CD4-positive, alpha-beta T cell (primary cell): Measurements from ENCODE around the gene MYH7B. TPM values are rescaled to one million over a fixed set of nuclear protein-coding genes. Genes with fewer than 3 reads are reported as not detected.

ENCODE experiments used
- ATAC-seq: fragments of 200-7000 bp; cut with Tn5 transposase; one replicate; pipeline ENCODE4 v1.10.0; 2022; ENCODE audit warnings: mild to moderate bottlenecking; ENCODE audit not compliant: poor library complexity
- CTCF ChIA-PET: fragments of 350-600 bp; sonication (Branson Sonifier 250); formaldehyde crosslinking; loops from one replicate; lab custom pipeline; 2021; ENCODE audit warnings: antibody characterized with exemption, inconsistent platforms; lab: Charles Lee
- POLR2A ChIA-PET: fragments of 350-600 bp; sonication (Branson Sonifier 250); formaldehyde crosslinking; loops from one replicate; lab custom pipeline; 2021; ENCODE audit warnings: antibody characterized with exemption, inconsistent platforms; lab: Charles Lee
- DNase-seq, 14 experiments: peaks; one replicate each; pipeline ENCODE4 v3.0.0-alpha.2; 2013 to 2020; ENCODE audit warnings: mixed read lengths in 2 of 14
- H3K27ac ChIP-seq, 2 donors: one replicate each; pipeline versions ENCODE4 v1.5.1 to v1.7.0; 2013; ENCODE audit warnings: low read length in 2 of 2, low read depth in 1 of 2, mild to moderate bottlenecking in 1 of 2
- H3K27me3 ChIP-seq, 2 experiments: 1 replicate in 1 of 2; 2 replicates in 1 of 2; pipeline versions ENCODE4 v1.6.1 to v1.7.0; 2013; ENCODE audit warnings: low read length in 2 of 2, control low read depth in 1 of 2, mild to moderate bottlenecking in 1 of 2, moderate library complexity in 1 of 2; ENCODE audit not compliant: insufficient read depth in 2 of 2, control insufficient read depth in 1 of 2
- H3K36me3 ChIP-seq: one replicate; pipeline ENCODE4 v1.6.1; 2013; ENCODE audit warnings: low read length, control low read depth; ENCODE audit not compliant: insufficient read depth
- H3K4me1 ChIP-seq: one replicate; pipeline ENCODE4 v1.6.1; 2013; ENCODE audit warnings: low read length, control low read depth; ENCODE audit not compliant: insufficient read depth
- H3K4me3 ChIP-seq: one replicate; pipeline ENCODE4 v1.5.1; 2013; ENCODE audit warnings: mild to moderate bottlenecking, low read length, moderate library complexity
- H3K9me3 ChIP-seq, 2 experiments: 1 replicate in 1 of 2; 2 replicates in 1 of 2; pipeline versions ENCODE4 v1.6.1 to v1.7.0; 2013; ENCODE audit warnings: low read length in 2 of 2, mild to moderate bottlenecking in 2 of 2, control low read depth in 1 of 2, moderate library complexity in 1 of 2; ENCODE audit not compliant: control insufficient read depth in 1 of 2, insufficient read depth in 1 of 2
- H3K27ac Mint-ChIP-seq: one replicate; pipeline ENCODE4 v1.8.0; 2020; ENCODE audit warnings: mixed read lengths
- H3K27me3 Mint-ChIP-seq: one replicate; pipeline ENCODE4 v1.8.0; 2021; ENCODE audit warnings: mixed read lengths
- H3K36me3 Mint-ChIP-seq: one replicate; pipeline ENCODE4 v1.8.0; 2021; ENCODE audit warnings: low read depth, mixed read lengths
- H3K4me1 Mint-ChIP-seq: one replicate; pipeline ENCODE4 v1.8.0; 2021; ENCODE audit warnings: low read depth, mixed read lengths
- H3K4me3 Mint-ChIP-seq: one replicate; pipeline ENCODE4 v1.8.0; 2020; ENCODE audit warnings: mild to moderate bottlenecking, mixed read lengths
- H3K9me3 Mint-ChIP-seq: one replicate; pipeline ENCODE4 v1.8.0; 2020; ENCODE audit warnings: mixed read lengths
- CTCF ChIP-seq: fragments of 200-600 bp; IDR thresholded peaks from one replicate; pipeline ENCODE4 v1.8.0; 2022; ENCODE audit warnings: antibody characterized with exemption, mild to moderate bottlenecking
- intact Hi-C, 2 experiments: fragments of 100-400 bp; cut with DNase I in 1 of 2; cut with micrococcal nuclease in 1 of 2; formaldehyde crosslinking; loops; one replicate each; pipeline versions ENCODE4 v1.15.1 to v1.9.0; 2023 to 2025; cut with DNase I, micrococcal nuclease
- total RNA-seq, 174 experiments: library from RNA in 2 of 174; stranded (reverse) in 2 of 174; gene quantifications; one replicate each; pipeline ENCODE4 v1.2.3 and lab custom pipeline; 2021 to 2026

MYH7B gene
- total RNA-seq, 2 experiments from 2014 or later = 0.53 to 0.58 TPM

GRCh38 chr20:34925341-34925740 is 30.3 kb upstream of the MYH7B start:
- DNase-seq = no peak
- Mint-ChIP-seq H3K27ac (no peak overlapping the region), H3K36me3 (peaks cover 62% of the 10 kb centered on the region)

GRCh38 chr20:34925981-34926380 is 29.7 kb upstream of the MYH7B start:
- ATAC-seq = no peak
- Histone ChIP-seq H3K4me3 (no peak overlapping the region), H3K36me3 (peaks cover 53% of the 10 kb centered on the region), H3K27me3 (no peaks in the 10 kb centered on the region), H3K4me1 (peaks cover 4% of the 10 kb centered on the region), H3K9me3 (no peaks in the 10 kb centered on the region), H3K27ac (no peak overlapping the region)
- Mint-ChIP-seq H3K4me3 (no peak overlapping the region), H3K36me3 (peaks cover 65% of the 10 kb centered on the region), H3K27me3 (no peaks in the 10 kb centered on the region), H3K27ac (no peak overlapping the region), H3K4me1 (no peaks in the 10 kb centered on the region), H3K9me3 (no peaks in the 10 kb centered on the region)
- intact Hi-C loops = no loop called here
- no peak for DNase-seq
- ChIA-PET POLR2A (no interaction called here), CTCF (no interaction called here)
- no peak for TF ChIP-seq CTCF

More at GRCh38 chr20:34925341-34925740, 30.3 kb upstream of the MYH7B start:
- no peaks in the 10 kb centered on the region for H3K9me3 Mint-ChIP-seq
- H3K27ac ChIP-seq = no peak overlapping the region
- no peaks in the 10 kb centered on the region for H3K27me3 Mint-ChIP-seq
- intact Hi-C loops = no loop called here
- ATAC-seq = no peak
- peaks cover 49% of the 10 kb centered on the region for H3K36me3 ChIP-seq
- no peak overlapping the region for H3K4me3 ChIP-seq
- no peak overlapping the region for H3K4me3 Mint-ChIP-seq
- H3K4me1 Mint-ChIP-seq = no peaks in the 10 kb centered on the region
- TF ChIP-seq CTCF = no peak
- H3K27me3 ChIP-seq = no peaks in the 10 kb centered on the region
- CTCF ChIA-PET = no interaction called here
- H3K9me3 ChIP-seq = no peaks in the 10 kb centered on the region
- POLR2A ChIA-PET = no interaction called here
- peaks cover 4% of the 10 kb centered on the region for H3K4me1 ChIP-seq

GRCh38 chr20:34926581-34926980 is 29.1 kb upstream of the MYH7B start:
- ATAC-seq = no peak
- H3K4me1 ChIP-seq = peaks cover 4% of the 10 kb centered on the region
- H3K4me3 ChIP-seq = no peak overlapping the region
- intact Hi-C loops = no loop called here
- no peaks in the 10 kb centered on the region for H3K4me1 Mint-ChIP-seq
- DNase-seq = no peak
- no peak overlapping the region for H3K4me3 Mint-ChIP-seq
- no peaks in the 10 kb centered on the region for H3K9me3 ChIP-seq
- no peaks in the 10 kb centered on the region for H3K27me3 Mint-ChIP-seq
- no peak overlapping the region for H3K27ac ChIP-seq
- CTCF ChIA-PET = no interaction called here
- H3K27ac Mint-ChIP-seq = no peak overlapping the region
- no peaks in the 10 kb centered on the region for H3K9me3 Mint-ChIP-seq
- H3K36me3 Mint-ChIP-seq = peaks cover 69% of the 10 kb centered on the region
- peaks cover 48% of the 10 kb centered on the region for H3K36me3 ChIP-seq
- TF ChIP-seq CTCF = no peak
- no peaks in the 10 kb centered on the region for H3K27me3 ChIP-seq
- POLR2A ChIA-PET = no interaction called here
